HepG2 (cell line): ENCODE data around the gene PDE3B. TPM values are rescaled to one million over a fixed set of nuclear protein-coding genes. Genes with fewer than 3 reads are reported as not detected.

Source experiments
- ATAC-seq: fragments of 200-7000 bp; cut with Tn5 transposase; 3 replicates; pipeline ENCODE4 v1.9.1; 2020; ENCODE audit warnings: mild to moderate bottlenecking, moderate library complexity
- BruUV-seq: library from RNA; stranded (reverse); fragments of 400-500 nt; replicated peaks from 2 replicates; lab custom pipeline; 2021; lab: Mats Ljungman, UMichigan
- CTCF ChIA-PET: fragments of 300-600 bp; formaldehyde crosslinking; extraction: SDS; loops from one replicate; lab custom pipeline; 2021; ENCODE audit warnings: low total read pairs, inconsistent platforms, low intra/inter-chr PET ratio; lab: Yijun Ruan, JAX
- POLR2A ChIA-PET: fragments of 350-600 bp; sonication (Branson Sonifier 250); formaldehyde crosslinking; loops from one replicate; lab custom pipeline; 2020; ENCODE audit warnings: antibody characterized with exemption, inconsistent platforms; lab: Yijun Ruan, JAX
- DNase-seq: peaks from one replicate; pipeline ENCODE4 v3.0.0-alpha.2; 2015; ENCODE audit warnings: low spot score
- FAIRE-seq: peaks from 3 replicates; lab custom pipeline; 2011; peaks lifted over from hg19 to GRCh38; lab: Jason Lieb, UNC
- H2AFZ ChIP-seq: one replicate; pipeline ENCODE4 v1.6.1; 2011; ENCODE audit warnings: low read length, inconsistent platforms
- H3K27ac ChIP-seq: fragments of 300-600 bp; 3 replicates; pipeline ENCODE4 v1.8.0; 2011; ENCODE audit warnings: mixed run types, mild to moderate bottlenecking, mixed read lengths, low read length, inconsistent platforms; ENCODE audit not compliant: insufficient read depth; ENCODE audit errors: extremely low read length
- H3K27me3 ChIP-seq, 2 experiments: fragments of 200-600 bp in 1 of 2; 2 replicates in 1 of 2; 3 replicates in 1 of 2; pipeline versions ENCODE4 v1.6.0 to v1.8.0; 2011; ENCODE audit warnings: low read length in 2 of 2, mild to moderate bottlenecking in 2 of 2, moderate library complexity in 2 of 2, inconsistent platforms in 1 of 2; ENCODE audit not compliant: insufficient read depth in 2 of 2, control insufficient read depth in 1 of 2
- H3K36me3 ChIP-seq, 2 experiments: fragments of 200-600 bp in 1 of 2; replicated peaks in 1 of 2; 2 replicates in 1 of 2; 3 replicates in 1 of 2; pipeline versions ENCODE4 v1.5.1 to v1.8.0; 2011; ENCODE audit warnings: low read length in 2 of 2, inconsistent platforms in 1 of 2; ENCODE audit not compliant: insufficient read depth in 2 of 2, control insufficient read depth in 1 of 2
- H3K4me1 ChIP-seq: 2 replicates; pipeline ENCODE4 v1.5.1; 2012; ENCODE audit warnings: low read length, inconsistent platforms; ENCODE audit not compliant: insufficient read depth
- H3K4me2 ChIP-seq: 2 replicates; pipeline ENCODE4 v1.6.0; 2011; ENCODE audit warnings: low read depth, low read length, inconsistent platforms
- H3K4me3 ChIP-seq, 3 experiments: fragments of 200-600 bp in 1 of 3; sonication (generic), shearing (Covaris generic) in 1 of 3; replicated peaks in 1 of 3; 2 replicates each; pipeline ENCODE4 v1.5.1; 2011 to 2016; ENCODE audit warnings: low read length in 3 of 3, inconsistent platforms in 2 of 3, low read depth in 2 of 3, mild to moderate bottlenecking in 2 of 3, control low read depth in 1 of 3, mixed read lengths in 1 of 3; ENCODE audit not compliant: insufficient read depth in 1 of 3
- H3K79me2 ChIP-seq: one replicate; pipeline ENCODE4 v1.6.1; 2011; ENCODE audit warnings: low read length, inconsistent platforms; ENCODE audit not compliant: insufficient read depth
- H3K9ac ChIP-seq: 2 replicates; pipeline ENCODE4 v1.6.0; 2011; ENCODE audit warnings: mild to moderate bottlenecking, low read depth, low read length, inconsistent platforms; ENCODE audit not compliant: insufficient read depth
- H3K9me3 ChIP-seq: 2 replicates; pipeline ENCODE4 v1.5.1; 2012; ENCODE audit warnings: mild to moderate bottlenecking, low read length
- H4K20me1 ChIP-seq: 2 replicates; pipeline ENCODE4 v1.6.0; 2011; ENCODE audit warnings: inconsistent platforms, mild to moderate bottlenecking, low read length, moderate library complexity; ENCODE audit not compliant: insufficient read depth
- HIC2 ChIP-seq: sonication (generic); formaldehyde crosslinking; IDR thresholded peaks from 2 replicates; pipeline ENCODE4 v1.9.0; 2022; ENCODE audit warnings: low read depth, missing genetic modification reagents
- HOMEZ ChIP-seq: IDR thresholded peaks from 2 replicates; pipeline ENCODE4 v1.6.1; 2016; ENCODE audit warnings: low read depth
- TCF7 ChIP-seq: sonication (generic); IDR thresholded peaks from 2 replicates; pipeline ENCODE4 v1.6.1; 2016; ENCODE audit warnings: antibody characterized with exemption, low read depth
- ZNF143 ChIP-seq: sonication (generic); formaldehyde crosslinking; IDR thresholded peaks from 2 replicates; pipeline ENCODE4 v1.4.0; 2020; ENCODE audit warnings: missing genetic modification reagents
- WGBS: methylation state at CpG from one replicate; pipeline ENCODE4 v1.1.6; 2017; ENCODE audit warnings: low lambda C conversion rate; 5-methylcytosine and 5-hydroxymethylcytosine counted together
- in situ Hi-C: cut with HindIII; loops from 2 replicates; pipeline ENCODE4 v1.10.0; 2017; ENCODE audit warnings: low pct_unique_long_range_greater_than_20kb; ENCODE audit not compliant: extremely low pct_ligation_motif_present
- intact Hi-C: fragments of 100-400 bp; cut with micrococcal nuclease; formaldehyde crosslinking; loops from one replicate; pipeline ENCODE4 v1.10.0; 2022; ENCODE audit not compliant: unreplicated experiment
- polyA plus RNA-seq, 8 experiments: library from polyadenylated mRNA; depleted of rRNA in 3 of 8; stranded (reverse) in 7 of 8; unstranded in 1 of 8; fragments of >200 nt; fragmentation: Illumina TruSeq in 4 of 8; extraction: Trizol in 4 of 8; gene quantifications; 2 replicates each; pipeline versions ENCODE4 v1.2.1 to v1.2.3, GENCODE V29; 2011 to 2016; ENCODE audit warnings: low read depth in 4 of 8, missing spikeins in 1 of 8, mixed read lengths in 1 of 8; ENCODE audit not compliant: insufficient read depth in 1 of 8
- total RNA-seq, 5 experiments: library from RNA; depleted of rRNA; stranded (reverse); fragments of >200 nt; fragmentation: Illumina TruSeq; extraction: Trizol; gene quantifications; 2 replicates each; pipeline ENCODE4 v1.2.3, GENCODE V29; 2016; ENCODE audit warnings: low read depth in 1 of 5

The PDE3B gene
- total and polyA plus RNA-seq, 2 of the 13 experiments (the other 11 are each of a cell fraction or from before 2014, with no cell fraction given) = 14.1 to 26.5 TPM

- Histone ChIP-seq H4K20me1 (peaks cover 3% of the 10 kb centered on the region; the same call in 1 of the 2 replicates), H3K4me1 (peaks cover 28% of the 10 kb centered on the region), H3K79me2 (peaks cover 66% of the 10 kb centered on the region), H3K9ac (no peak overlapping the region), H3K36me3 (peaks cover 0 to 12% of the 10 kb centered on the region in 2 experiments; a peak in 3 of 5 replicates), H3K27me3 (no peaks in the 10 kb centered on the region), H3K27ac (no peak overlapping the region), H3K4me3 (no peak overlapping the region), H3K4me2 (no peak overlapping the region), H3K9me3 (no peaks in the 10 kb centered on the region), H2AFZ (no peak overlapping the region)
- WGBS = 90% methylated on average over 4 of the region's 4 CpGs
- TF ChIP-seq ZNF143 (CRISPR knock-in tag) = peak; percentile 31; the same call in 1 of the 2 replicates
- TF ChIP-seq HIC2 (CRISPR knock-in tag) = no peak
- no peak for TF ChIP-seq TCF7
- TF ChIP-seq HOMEZ = 0 out of 2 replicates have a peak, but pooled peaks have one; percentile 28
- ChIA-PET CTCF (no interaction called here), POLR2A (no interaction called here)
- no peak for FAIRE-seq
- intact Hi-C loops (no loop called here), in situ Hi-C loops (no loop called here)
- no peak for ATAC-seq
- peak; percentile 28 for DNase-seq
- no TSS peak for BruUV-seq
Observed at GRCh38 chr11:14656536-14657457, 13.2 kb downstream of the PDE3B start.
